ENCODE data around the gene CFAP73.

DNA sequence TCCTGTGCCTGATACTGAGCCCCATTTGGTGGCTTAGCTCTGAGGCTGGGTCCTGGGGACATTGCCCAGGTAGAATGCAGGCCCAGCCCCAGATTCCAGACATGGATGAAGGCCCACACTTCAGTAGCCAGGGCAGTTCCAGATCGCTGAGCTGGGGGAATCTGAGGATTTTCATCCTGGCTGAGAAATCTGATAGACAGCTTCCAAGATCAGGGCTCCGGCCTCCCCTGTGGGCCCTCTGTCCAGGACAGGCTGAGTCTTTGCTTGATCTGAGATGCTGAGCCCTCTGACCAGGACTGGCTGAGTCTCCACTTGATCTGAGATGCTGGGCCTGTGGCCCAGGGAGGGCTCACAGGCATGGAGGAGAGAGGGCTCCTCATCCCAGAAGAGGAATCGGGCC is 10.7 kb upstream of the CFAP73 start:
- TF ChIP-seq, protein P1, sequence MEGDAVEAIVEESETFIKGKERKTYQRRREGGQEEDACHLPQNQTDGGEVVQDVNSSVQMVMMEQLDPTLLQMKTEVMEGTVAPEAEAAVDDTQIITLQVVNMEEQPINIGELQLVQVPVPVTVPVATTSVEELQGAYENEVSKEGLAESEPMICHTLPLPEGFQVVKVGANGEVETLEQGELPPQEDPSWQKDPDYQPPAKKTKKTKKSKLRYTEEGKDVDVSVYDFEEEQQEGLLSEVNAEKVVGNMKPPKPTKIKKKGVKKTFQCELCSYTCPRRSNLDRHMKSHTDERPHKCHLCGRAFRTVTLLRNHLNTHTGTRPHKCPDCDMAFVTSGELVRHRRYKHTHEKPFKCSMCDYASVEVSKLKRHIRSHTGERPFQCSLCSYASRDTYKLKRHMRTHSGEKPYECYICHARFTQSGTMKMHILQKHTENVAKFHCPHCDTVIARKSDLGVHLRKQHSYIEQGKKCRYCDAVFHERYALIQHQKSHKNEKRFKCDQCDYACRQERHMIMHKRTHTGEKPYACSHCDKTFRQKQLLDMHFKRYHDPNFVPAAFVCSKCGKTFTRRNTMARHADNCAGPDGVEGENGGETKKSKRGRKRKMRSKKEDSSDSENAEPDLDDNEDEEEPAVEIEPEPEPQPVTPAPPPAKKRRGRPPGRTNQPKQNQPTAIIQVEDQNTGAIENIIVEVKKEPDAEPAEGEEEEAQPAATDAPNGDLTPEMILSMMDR (IDR thresholded peaks at IDR 0.05 in 4 of 5, conservative IDR thresholded peaks at IDR 0.05 in 1 of 5): no peak
- no peak for TF ChIP-seq POLR2A (IDR thresholded peaks at IDR 0.05)
